GM18951 (cell line): ENCODE data around the gene GATAD2A.
"Not testable (repeated sequence)": the region's sequence is repeated elsewhere in the genome, so short reads cannot be mapped to it uniquely, and the experiment has no call there.

ENCODE experiments used
- POLR2A ChIP-seq: IDR thresholded peaks from 4 replicates; pipeline ENCODE4 v1.6.1; 2011; ENCODE audit warnings: mild to moderate bottlenecking; ENCODE audit not compliant: insufficient read length, insufficient read depth; ENCODE audit errors: extremely low read depth
- in situ Hi-C: fragments of 300-500 bp; cut with MboI; formaldehyde crosslinking; loops from one replicate; pipeline ENCODE4 v1.12.0; 2022; ENCODE audit warnings: low sequenced_read_pairs, mixed read lengths, inconsistent platforms; ENCODE audit not compliant: unreplicated experiment

GATAD2A gene

DNA sequence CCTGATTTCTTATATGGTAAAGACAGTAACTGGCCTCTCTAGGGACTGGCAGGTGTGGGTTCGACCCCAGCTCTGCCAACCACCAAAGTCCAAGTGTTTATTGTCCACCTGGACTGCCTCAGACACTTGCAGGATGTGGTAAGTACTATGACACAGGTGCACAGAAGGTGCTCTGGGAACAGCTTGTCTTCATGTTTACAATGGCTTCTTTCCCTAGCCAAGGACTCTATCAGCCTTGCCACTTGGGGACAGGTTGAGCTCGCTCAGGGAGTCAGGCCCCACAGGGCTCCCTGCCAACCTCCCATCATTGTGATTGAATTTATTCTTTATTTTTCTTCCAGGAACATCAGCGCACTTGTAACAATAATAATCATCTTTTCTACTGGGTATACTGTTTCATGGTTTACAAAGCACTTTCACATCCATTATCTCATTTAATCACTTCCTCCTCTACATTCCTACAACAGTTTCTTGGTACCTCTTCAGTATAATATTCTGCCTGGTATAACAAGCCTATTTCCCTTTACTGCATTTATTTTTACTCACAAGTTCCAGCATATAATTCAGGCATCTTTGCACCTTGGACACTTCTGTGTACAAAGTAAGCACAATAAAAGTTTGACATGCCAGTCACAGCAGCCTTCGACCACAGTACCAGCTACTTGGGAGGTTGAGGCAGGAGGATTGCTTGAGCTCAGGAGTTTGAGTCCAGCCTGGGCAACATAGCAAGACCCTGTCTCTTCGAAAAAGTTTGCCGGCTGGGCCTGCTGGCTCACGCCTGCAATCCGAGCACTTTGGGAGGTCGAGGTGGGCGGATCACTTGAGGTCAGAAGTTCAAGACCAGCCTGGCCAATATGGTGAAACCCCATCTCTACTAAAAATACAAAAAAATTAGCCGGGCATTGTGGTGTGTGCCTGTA lies 24.2 kb upstream of the GATAD2A start:
- TF ChIP-seq POLR2A = no peak
- in situ Hi-C loops = no loop called here

GRCh38 chr19:19382118-19382517 lies 23.4 kb upstream of the GATAD2A start:
- TF ChIP-seq POLR2A = no peak

GRCh38 chr19:19384486-19384885 lies 21.0 kb upstream of the GATAD2A start:
- in situ Hi-C loops = no loop called here
- no peak for TF ChIP-seq POLR2A

More at GRCh38 chr19:19382118-19382517, 23.4 kb upstream of the GATAD2A start:
- in situ Hi-C loops = no loop called here

GRCh38 chr19:19385131-19385895 lies 20.2 kb upstream of the GATAD2A start:
- in situ Hi-C loops = no loop called here
- peak; percentile 88 for TF ChIP-seq POLR2A

GRCh38 chr19:19385896-19386869 lies 19.3 kb upstream of the GATAD2A start:
- peak; percentile 92 for TF ChIP-seq POLR2A
- in situ Hi-C loops = no loop called here

DNA sequence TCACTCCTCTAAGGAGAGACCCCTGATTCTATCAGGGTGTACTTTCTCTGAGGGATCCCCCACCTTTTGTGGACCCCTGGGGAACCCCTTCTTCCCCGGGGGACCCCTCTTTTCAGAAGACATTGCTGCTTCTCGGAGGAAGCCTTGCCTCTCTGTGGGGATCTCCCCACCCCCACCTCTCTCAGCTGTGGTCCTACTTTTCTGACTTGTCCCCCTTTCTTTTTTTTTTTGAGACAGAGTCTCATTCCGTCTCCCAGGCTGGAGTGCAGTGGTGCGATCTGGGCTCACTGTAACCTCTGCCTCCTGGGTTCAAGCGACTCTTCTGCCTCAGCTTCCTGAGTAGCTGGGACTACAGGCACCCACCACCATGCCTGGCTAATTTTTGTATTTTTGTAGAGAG lies 18.4 kb upstream of the GATAD2A start:
- TF ChIP-seq POLR2A = no peak
- in situ Hi-C loops = no loop called here

GRCh38 chr19:19388568-19389555 lies 16.6 kb upstream of the GATAD2A start:
- TF ChIP-seq POLR2A = no peak
- in situ Hi-C loops = no loop called here

DNA sequence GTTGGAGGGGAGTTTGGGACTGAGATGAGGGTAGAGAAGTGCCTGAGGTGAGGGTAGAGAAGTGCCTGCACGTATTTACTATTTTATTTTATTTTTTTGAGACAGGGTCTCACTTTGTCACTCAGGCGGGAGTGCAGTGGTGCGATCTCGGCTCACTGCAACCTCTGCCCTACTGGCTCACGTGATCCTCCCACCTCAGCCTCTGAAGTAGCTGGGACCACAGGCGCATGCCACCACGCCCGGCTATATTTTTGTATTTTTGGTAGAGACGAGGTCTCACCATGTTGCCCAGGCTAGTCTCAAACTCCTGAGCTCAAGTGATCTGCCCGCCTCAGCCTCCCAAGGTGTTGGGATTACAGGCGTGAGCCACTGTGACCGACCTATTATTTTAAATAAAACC lies 15.8 kb upstream of the GATAD2A start:
- in situ Hi-C loops = not testable (repeated sequence)

- in situ Hi-C loops = not testable (repeated sequence)
Measured at GRCh38 chr19:19394333-19394732, 11.1 kb upstream of the GATAD2A start.

- no peak for TF ChIP-seq POLR2A
- in situ Hi-C loops = no loop called here
Measured at GRCh38 chr19:19399733-19400433, 5.6 kb upstream of the GATAD2A start.

GRCh38 chr19:19402656-19403372 lies 2.7 kb upstream of the GATAD2A start:
- TF ChIP-seq POLR2A = no peak
- in situ Hi-C loops = no loop called here

DNA sequence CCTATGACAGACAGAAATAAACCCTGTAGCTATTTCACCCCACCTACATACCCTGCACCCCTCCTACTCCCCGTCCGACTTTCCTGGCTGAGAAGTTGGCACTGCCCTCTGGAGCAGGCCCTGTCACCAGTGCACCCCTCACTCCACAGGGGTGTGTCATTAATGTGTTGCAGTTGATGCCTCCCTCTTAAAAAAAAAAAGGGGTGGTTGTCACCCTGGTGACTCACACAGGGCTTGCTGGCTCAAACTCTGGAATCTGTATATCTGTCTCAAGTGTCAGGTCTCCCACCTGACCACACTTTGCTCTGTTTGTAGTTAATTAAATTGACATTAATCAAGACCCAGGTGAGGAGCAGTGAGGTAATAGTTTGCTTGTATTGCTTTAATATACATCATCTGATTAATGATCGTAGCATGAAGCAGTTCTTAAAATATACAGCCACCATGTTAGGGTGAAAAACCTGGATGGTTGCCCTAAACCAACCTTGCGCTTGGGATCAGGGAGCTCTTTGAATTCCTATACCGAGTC lies 2.0 kb upstream of the GATAD2A start:
- no peak for TF ChIP-seq POLR2A
- in situ Hi-C loops = no loop called here
